Measurements from ENCODE around the gene ROBO1. TPM values are rescaled to one million over a fixed set of nuclear protein-coding genes. Genes with fewer than 3 reads are reported as not detected.

ROBO1 gene
- total RNA-seq, 4 donors from 2014 or later: 8.6 to 26.3 (median 16.6) TPM

DNA sequence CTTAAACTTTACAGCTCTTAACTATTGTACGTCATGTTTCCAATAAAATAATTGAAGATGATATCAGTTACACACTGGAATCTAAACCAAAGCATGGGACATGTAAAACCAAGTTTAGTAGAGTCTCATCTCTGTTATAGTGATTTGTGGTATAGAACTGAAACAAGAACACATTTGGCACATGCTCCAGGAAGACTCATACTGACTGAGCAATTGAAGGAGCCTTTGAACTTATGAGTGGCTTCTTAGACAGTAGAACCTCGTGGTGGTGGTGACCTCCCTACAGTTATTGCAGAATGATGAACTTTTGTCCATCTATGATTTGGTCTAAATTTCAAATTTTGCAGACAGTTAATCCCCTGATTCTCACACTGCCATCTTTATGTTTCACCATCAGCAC lies 729.7 kb downstream of the ROBO1 start:
- Histone ChIP-seq H3K27me3 (no peaks in the 10 kb centered on the region), H3K9me3 (no peaks in the 10 kb centered on the region), H3K4me3 (replicated peaks in 1 of 3) (no peak overlapping the region), H3K4me1 (no peaks in the 10 kb centered on the region), H3K36me3 (no peaks in the 10 kb centered on the region), H3K27ac (no peak overlapping the region)
- no peak for TF ChIP-seq POLR2A (IDR thresholded peaks at IDR 0.05)
- TF ChIP-seq, protein P1, sequence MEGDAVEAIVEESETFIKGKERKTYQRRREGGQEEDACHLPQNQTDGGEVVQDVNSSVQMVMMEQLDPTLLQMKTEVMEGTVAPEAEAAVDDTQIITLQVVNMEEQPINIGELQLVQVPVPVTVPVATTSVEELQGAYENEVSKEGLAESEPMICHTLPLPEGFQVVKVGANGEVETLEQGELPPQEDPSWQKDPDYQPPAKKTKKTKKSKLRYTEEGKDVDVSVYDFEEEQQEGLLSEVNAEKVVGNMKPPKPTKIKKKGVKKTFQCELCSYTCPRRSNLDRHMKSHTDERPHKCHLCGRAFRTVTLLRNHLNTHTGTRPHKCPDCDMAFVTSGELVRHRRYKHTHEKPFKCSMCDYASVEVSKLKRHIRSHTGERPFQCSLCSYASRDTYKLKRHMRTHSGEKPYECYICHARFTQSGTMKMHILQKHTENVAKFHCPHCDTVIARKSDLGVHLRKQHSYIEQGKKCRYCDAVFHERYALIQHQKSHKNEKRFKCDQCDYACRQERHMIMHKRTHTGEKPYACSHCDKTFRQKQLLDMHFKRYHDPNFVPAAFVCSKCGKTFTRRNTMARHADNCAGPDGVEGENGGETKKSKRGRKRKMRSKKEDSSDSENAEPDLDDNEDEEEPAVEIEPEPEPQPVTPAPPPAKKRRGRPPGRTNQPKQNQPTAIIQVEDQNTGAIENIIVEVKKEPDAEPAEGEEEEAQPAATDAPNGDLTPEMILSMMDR (IDR thresholded peaks at IDR 0.05): no peak
- 60 to 64% methylated on average over 2 of the region's 2 CpGs for WGBS, 2 donors
- intact Hi-C loops (cut with DNase I): no loop called here
- no peak for DNase-seq

DNA sequence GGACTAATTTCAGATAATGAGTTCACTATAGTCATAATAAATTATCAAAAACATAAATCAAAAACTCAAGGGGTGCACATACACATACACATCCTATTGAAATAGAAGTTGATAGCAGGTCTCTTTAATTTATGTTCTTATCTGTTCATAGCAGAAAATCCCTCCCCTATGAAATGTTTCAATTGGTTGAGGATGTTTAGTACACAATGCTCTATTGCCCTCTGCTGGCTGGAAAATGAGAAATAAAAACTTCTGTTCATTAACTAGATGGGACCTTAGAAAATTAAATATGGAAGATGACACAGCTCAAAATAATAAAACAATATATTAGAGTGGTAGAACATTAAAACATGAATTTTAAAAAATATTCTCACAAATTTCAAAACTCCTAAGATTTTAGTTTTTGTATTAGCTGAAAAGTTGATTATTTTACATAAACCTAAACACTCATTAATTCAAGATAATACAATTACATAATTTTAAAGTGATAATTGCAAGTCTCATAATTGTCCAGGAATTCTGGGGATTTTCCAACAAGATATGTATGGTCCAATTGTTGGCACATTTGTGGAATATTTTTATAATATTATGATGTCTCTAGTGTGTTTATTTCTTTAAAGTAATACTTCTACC lies 735.0 kb downstream of the ROBO1 start:
- no peak for TF ChIP-seq POLR2A (IDR thresholded peaks at IDR 0.05)
- TF ChIP-seq, protein P1 (IDR thresholded peaks at IDR 0.05): peak; percentile 29 to 84 (median 52)
- intact Hi-C loops (cut with DNase I): loop anchor here (5.0 kb wide), 1 partner anchor 371 kb away; no protein-coding TSS in a partner anchor
- Histone ChIP-seq H3K4me3 (replicated peaks in 1 of 3) (no peak overlapping the region), H3K27me3 (no peaks in the 10 kb centered on the region), H3K36me3 (no peaks in the 10 kb centered on the region), H3K27ac (no peak overlapping the region), H3K9me3 (no peaks in the 10 kb centered on the region), H3K4me1 (no peaks in the 10 kb centered on the region)
- no peak for DNase-seq

- intact Hi-C loops (cut with DNase I): loop anchor here (5.0 kb wide), 1 partner anchor 368 kb away; no protein-coding TSS in a partner anchor
- H3K27me3 ChIP-seq: no peaks in the 10 kb centered on the region
- no peak for TF ChIP-seq POLR2A (IDR thresholded peaks at IDR 0.05)
- TF ChIP-seq, protein P1 (IDR thresholded peaks at IDR 0.05): no peak
- H3K9me3 ChIP-seq: no peaks in the 10 kb centered on the region
- H3K27ac ChIP-seq: no peak overlapping the region
- H3K36me3 ChIP-seq: no peaks in the 10 kb centered on the region
- no peak overlapping the region for H3K4me3 ChIP-seq (replicated peaks in 1 of 3)
- no peak for DNase-seq
- no peaks in the 10 kb centered on the region for H3K4me1 ChIP-seq
Observed at GRCh38 chr3:79030157-79030556, 737.6 kb downstream of the ROBO1 start.

DNA sequence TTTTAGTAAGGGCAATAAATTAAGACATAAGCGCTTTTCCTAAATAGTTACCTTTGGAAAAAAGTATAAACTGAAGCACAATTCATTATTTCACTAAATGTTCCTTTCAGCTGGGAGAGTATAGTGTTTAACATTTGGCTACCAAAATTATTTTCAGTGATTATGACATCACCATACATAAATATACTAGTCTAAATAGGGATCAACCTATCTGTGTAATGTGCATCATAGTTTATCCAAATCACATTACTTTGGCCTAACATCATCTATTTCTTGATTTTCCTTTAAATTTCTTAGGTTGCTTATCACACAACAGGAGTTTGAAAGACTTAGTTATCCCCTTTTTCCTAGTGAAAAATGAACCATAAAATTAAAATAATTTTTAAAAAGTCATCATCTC lies 738.9 kb downstream of the ROBO1 start:
- DNase-seq: no peak
- H3K4me3 ChIP-seq (replicated peaks in 1 of 3): no peak overlapping the region
- intact Hi-C loops (cut with DNase I): no loop called here
- TF ChIP-seq, protein P1 (IDR thresholded peaks at IDR 0.05): no peak
- no peak for TF ChIP-seq POLR2A (IDR thresholded peaks at IDR 0.05)
- 90 to 93% methylated on average over 1 of the region's 1 CpG for WGBS, 2 donors
- no peaks in the 10 kb centered on the region for H3K36me3 ChIP-seq
- no peaks in the 10 kb centered on the region for H3K4me1 ChIP-seq
- no peaks in the 10 kb centered on the region for H3K27me3 ChIP-seq
- no peaks in the 10 kb centered on the region for H3K9me3 ChIP-seq
- no peak overlapping the region for H3K27ac ChIP-seq

DNA sequence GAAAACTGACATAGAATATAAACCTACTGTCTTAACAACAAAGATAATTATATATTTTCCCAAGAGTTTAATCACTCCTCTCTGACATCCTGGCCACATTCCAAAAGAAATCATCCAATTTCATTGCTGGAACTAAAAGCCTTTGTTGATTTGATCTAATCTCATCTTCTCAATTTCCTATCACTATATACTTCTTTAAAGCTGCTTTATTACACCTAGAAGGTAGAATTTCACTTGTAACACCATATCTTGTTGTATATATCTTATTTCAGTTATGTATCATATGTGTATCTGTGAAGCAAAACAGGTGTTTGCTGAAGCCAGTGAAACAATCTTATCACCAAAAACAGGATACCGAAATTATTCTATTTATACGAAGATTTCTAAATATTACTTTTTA lies 740.2 kb downstream of the ROBO1 start:
- intact Hi-C loops (cut with DNase I): no loop called here
- DNase-seq: no peak
- no peak overlapping the region for H3K27ac ChIP-seq
- no peak for TF ChIP-seq POLR2A (IDR thresholded peaks at IDR 0.05)
- TF ChIP-seq, protein P1 (IDR thresholded peaks at IDR 0.05): no peak
- no peaks in the 10 kb centered on the region for H3K9me3 ChIP-seq
- 88 to 91% methylated on average over 2 of the region's 2 CpGs for WGBS, 2 donors
- H3K4me1 ChIP-seq: no peaks in the 10 kb centered on the region
- no peaks in the 10 kb centered on the region for H3K27me3 ChIP-seq
- no peak overlapping the region for H3K4me3 ChIP-seq (replicated peaks in 1 of 3)
- no peaks in the 10 kb centered on the region for H3K36me3 ChIP-seq

All from thyroid gland (tissue), 4 donors.